ENCODE results near the gene DYTN. TPM values are rescaled to one million over a fixed set of nuclear protein-coding genes. Genes with fewer than 3 reads are reported as not detected.

The DYTN gene
- total and polyA plus RNA-seq, 4 donors: not detected

- no peaks in the 10 kb centered on the region for H3K4me1 ChIP-seq (ENCODE audit: control insufficient read depth, insufficient read depth, low read length)
- H3K9me3 ChIP-seq (ENCODE audit: control insufficient read depth, insufficient read depth, low read length): no peaks in the 10 kb centered on the region
- H3K4me3 ChIP-seq (ENCODE audit: low read depth, low read length): no peak overlapping the region
- no peaks in the 10 kb centered on the region for H3K36me3 ChIP-seq (ENCODE audit: control insufficient read depth, insufficient read depth, low read length)
- no peak overlapping the region for H3K27ac ChIP-seq (ENCODE audit: low read depth, low read length)
- DNase-seq (ENCODE audit: low read depth in 4 of 6, low spot score in 6 of 6): no peak
- H3K27me3 ChIP-seq (ENCODE audit: control insufficient read depth, insufficient read depth, low read length): no peaks in the 10 kb centered on the region
These were observed 90.6 kb downstream of the DYTN start for GRCh38 chr2:206627632-206628031.

GRCh38 chr2:206626108-206626507 lies 92.1 kb downstream of the DYTN start:
- DNase-seq (ENCODE audit: low read depth in 4 of 6, low spot score in 6 of 6): no peak
- WGBS (ENCODE audit: insufficient coverage): 60% methylated on average over 2 of the region's 2 CpGs
- Histone ChIP-seq H3K27ac (ENCODE audit: low read depth, low read length) (no peak overlapping the region), H3K4me3 (ENCODE audit: low read depth, low read length) (no peak overlapping the region), H3K27me3 (ENCODE audit: control insufficient read depth, insufficient read depth, low read length) (no peaks in the 10 kb centered on the region), H3K4me1 (ENCODE audit: control insufficient read depth, insufficient read depth, low read length) (no peaks in the 10 kb centered on the region), H3K36me3 (ENCODE audit: control insufficient read depth, insufficient read depth, low read length) (no peaks in the 10 kb centered on the region), H3K9me3 (ENCODE audit: control insufficient read depth, insufficient read depth, low read length) (no peaks in the 10 kb centered on the region)

GRCh38 chr2:206619011-206619410 lies 99.2 kb downstream of the DYTN start:
- DNase-seq (ENCODE audit: low read depth in 4 of 6, low spot score in 6 of 6): no peak
- no peaks in the 10 kb centered on the region for H3K4me1 ChIP-seq (ENCODE audit: control insufficient read depth, insufficient read depth, low read length)
- no peak overlapping the region for H3K27ac ChIP-seq (ENCODE audit: low read depth, low read length)
- no peaks in the 10 kb centered on the region for H3K36me3 ChIP-seq (ENCODE audit: control insufficient read depth, insufficient read depth, low read length)
- H3K9me3 ChIP-seq (ENCODE audit: control insufficient read depth, insufficient read depth, low read length): no peaks in the 10 kb centered on the region
- H3K27me3 ChIP-seq (ENCODE audit: control insufficient read depth, insufficient read depth, low read length): no peaks in the 10 kb centered on the region
- no peak overlapping the region for H3K4me3 ChIP-seq (ENCODE audit: low read depth, low read length)
- WGBS (ENCODE audit: insufficient coverage): no CpG with 5 or more reads among the region's 3 CpGs

- peaks cover 2% of the 10 kb centered on the region for H3K36me3 ChIP-seq (ENCODE audit: control insufficient read depth, insufficient read depth, low read length)
- H3K27me3 ChIP-seq (ENCODE audit: control insufficient read depth, insufficient read depth, low read length): no peaks in the 10 kb centered on the region
- WGBS (ENCODE audit: insufficient coverage): 100% methylated on average over 1 of the region's 2 CpGs
- no peak for DNase-seq (ENCODE audit: low read depth in 4 of 6, low spot score in 6 of 6)
- H3K9me3 ChIP-seq (ENCODE audit: control insufficient read depth, insufficient read depth, low read length): no peaks in the 10 kb centered on the region
- no peak overlapping the region for H3K27ac ChIP-seq (ENCODE audit: low read depth, low read length)
- no peaks in the 10 kb centered on the region for H3K4me1 ChIP-seq (ENCODE audit: control insufficient read depth, insufficient read depth, low read length)
- no peak overlapping the region for H3K4me3 ChIP-seq (ENCODE audit: low read depth, low read length)
These were observed 102.0 kb downstream of the DYTN start for GRCh38 chr2:206616151-206616550.

- no peak for DNase-seq (ENCODE audit: low read depth in 4 of 6, low spot score in 6 of 6)
- H3K4me3 ChIP-seq (ENCODE audit: low read depth, low read length): no peak overlapping the region
- no peak overlapping the region for H3K27ac ChIP-seq (ENCODE audit: low read depth, low read length)
- peaks cover 2% of the 10 kb centered on the region for H3K36me3 ChIP-seq (ENCODE audit: control insufficient read depth, insufficient read depth, low read length)
- no peaks in the 10 kb centered on the region for H3K27me3 ChIP-seq (ENCODE audit: control insufficient read depth, insufficient read depth, low read length)
- 97% methylated on average over 3 of the region's 7 CpGs for WGBS (ENCODE audit: insufficient coverage)
- H3K4me1 ChIP-seq (ENCODE audit: control insufficient read depth, insufficient read depth, low read length): no peaks in the 10 kb centered on the region
- no peaks in the 10 kb centered on the region for H3K9me3 ChIP-seq (ENCODE audit: control insufficient read depth, insufficient read depth, low read length)
These were observed 102.6 kb downstream of the DYTN start for GRCh38 chr2:206615417-206616089.

GRCh38 chr2:206614811-206615210 lies 103.4 kb downstream of the DYTN start:
- H3K27me3 ChIP-seq (ENCODE audit: control insufficient read depth, insufficient read depth, low read length): no peaks in the 10 kb centered on the region
- no peak overlapping the region for H3K4me3 ChIP-seq (ENCODE audit: low read depth, low read length)
- H3K36me3 ChIP-seq (ENCODE audit: control insufficient read depth, insufficient read depth, low read length): peaks cover 2% of the 10 kb centered on the region
- no peak for DNase-seq (ENCODE audit: low read depth in 4 of 6, low spot score in 6 of 6)
- H3K4me1 ChIP-seq (ENCODE audit: control insufficient read depth, insufficient read depth, low read length): no peaks in the 10 kb centered on the region
- WGBS (ENCODE audit: insufficient coverage): 96% methylated on average over 6 of the region's 6 CpGs
- H3K27ac ChIP-seq (ENCODE audit: low read depth, low read length): no peak overlapping the region
- H3K9me3 ChIP-seq (ENCODE audit: control insufficient read depth, insufficient read depth, low read length): no peaks in the 10 kb centered on the region

GRCh38 chr2:206611736-206612135 lies 106.5 kb downstream of the DYTN start:
- Histone ChIP-seq H3K36me3 (ENCODE audit: control insufficient read depth, insufficient read depth, low read length) (peaks cover 2% of the 10 kb centered on the region), H3K9me3 (ENCODE audit: control insufficient read depth, insufficient read depth, low read length) (no peaks in the 10 kb centered on the region), H3K4me1 (ENCODE audit: control insufficient read depth, insufficient read depth, low read length) (no peaks in the 10 kb centered on the region), H3K27me3 (ENCODE audit: control insufficient read depth, insufficient read depth, low read length) (no peaks in the 10 kb centered on the region), H3K4me3 (ENCODE audit: low read depth, low read length) (no peak overlapping the region), H3K27ac (ENCODE audit: low read depth, low read length) (no peak overlapping the region)
- DNase-seq (ENCODE audit: low read depth in 4 of 6, low spot score in 6 of 6): no peak
- 60% methylated on average over 3 of the region's 3 CpGs for WGBS (ENCODE audit: insufficient coverage)

- H3K9me3 ChIP-seq (ENCODE audit: control insufficient read depth, insufficient read depth, low read length): no peaks in the 10 kb centered on the region
- DNase-seq (ENCODE audit: low read depth in 4 of 6, low spot score in 6 of 6): no peak
- peaks cover 2% of the 10 kb centered on the region for H3K36me3 ChIP-seq (ENCODE audit: control insufficient read depth, insufficient read depth, low read length)
- no peak overlapping the region for H3K27ac ChIP-seq (ENCODE audit: low read depth, low read length)
- no peak overlapping the region for H3K4me3 ChIP-seq (ENCODE audit: low read depth, low read length)
- 89% methylated on average over 1 of the region's 6 CpGs for WGBS (ENCODE audit: insufficient coverage)
- no peaks in the 10 kb centered on the region for H3K27me3 ChIP-seq (ENCODE audit: control insufficient read depth, insufficient read depth, low read length)
- no peaks in the 10 kb centered on the region for H3K4me1 ChIP-seq (ENCODE audit: control insufficient read depth, insufficient read depth, low read length)
These were observed 107.0 kb downstream of the DYTN start for GRCh38 chr2:206611191-206611590.

- Histone ChIP-seq H3K27me3 (ENCODE audit: control insufficient read depth, insufficient read depth, low read length) (no peaks in the 10 kb centered on the region), H3K9me3 (ENCODE audit: control insufficient read depth, insufficient read depth, low read length) (no peaks in the 10 kb centered on the region), H3K36me3 (ENCODE audit: control insufficient read depth, insufficient read depth, low read length) (peaks cover 2% of the 10 kb centered on the region), H3K4me1 (ENCODE audit: control insufficient read depth, insufficient read depth, low read length) (no peaks in the 10 kb centered on the region), H3K27ac (ENCODE audit: low read depth, low read length) (no peak overlapping the region), H3K4me3 (ENCODE audit: low read depth, low read length) (no peak overlapping the region)
- DNase-seq (ENCODE audit: low read depth in 4 of 6, low spot score in 6 of 6): no peak
- 100% methylated on average over 1 of the region's 1 CpG for WGBS (ENCODE audit: insufficient coverage)
These were observed 107.7 kb downstream of the DYTN start for GRCh38 chr2:206610451-206610850.

- Histone ChIP-seq H3K36me3 (ENCODE audit: control insufficient read depth, insufficient read depth, low read length) (no peaks in the 10 kb centered on the region), H3K9me3 (ENCODE audit: control insufficient read depth, insufficient read depth, low read length) (no peaks in the 10 kb centered on the region), H3K4me3 (ENCODE audit: low read depth, low read length) (no peak overlapping the region), H3K27me3 (ENCODE audit: control insufficient read depth, insufficient read depth, low read length) (no peaks in the 10 kb centered on the region), H3K4me1 (ENCODE audit: control insufficient read depth, insufficient read depth, low read length) (no peaks in the 10 kb centered on the region), H3K27ac (ENCODE audit: low read depth, low read length) (no peak overlapping the region)
- WGBS (ENCODE audit: insufficient coverage): no CpG with 5 or more reads among the region's 3 CpGs
- DNase-seq (ENCODE audit: low read depth in 4 of 6, low spot score in 6 of 6): no peak
These were observed 115.0 kb downstream of the DYTN start for GRCh38 chr2:206603243-206603642.
